Measurements from ENCODE around the gene PLD1. TPM values are rescaled to one million over a fixed set of nuclear protein-coding genes. Genes with fewer than 3 reads are reported as not detected.

Gene PLD1
- total and polyA plus RNA-seq, 2 of the 8 experiments (the other 6 are each of a cell fraction or from before 2014, with no cell fraction given): 1.2 to 2.6 TPM

- TF ChIP-seq MAFK (IDR thresholded peaks at IDR 0.05; ENCODE audit: low read depth, low read length) (no peak), GTF2F1 (IDR thresholded peaks at IDR 0.05; ENCODE audit: borderline replicate concordance, low read depth, low read length) (no peak), TAF1 (IDR thresholded peaks at IDR 0.05; ENCODE audit: low read depth, low read length) (no peak), SRF (IDR thresholded peaks at IDR 0.05; ENCODE audit: low read depth, low read length) (no peak), HDAC6 (IDR thresholded peaks at IDR 0.05; ENCODE audit: low read depth, low read length) (no peak), EP300 (IDR thresholded peaks at IDR 0.05; ENCODE audit: borderline replicate concordance in 1 of 2, low read depth in 2 of 2, low read length in 2 of 2) (no peak)
These were observed 7.0 kb upstream of the PLD1 start (continued) for GRCh38 chr3:171817074-171817800.

All from H1 (cell line).